ENCODE measurements around the gene RBAK.
"Not testable (repeated sequence)": the region's sequence is repeated elsewhere in the genome, so short reads cannot be mapped to it uniquely, and the experiment has no call there.

Gene RBAK

DNA sequence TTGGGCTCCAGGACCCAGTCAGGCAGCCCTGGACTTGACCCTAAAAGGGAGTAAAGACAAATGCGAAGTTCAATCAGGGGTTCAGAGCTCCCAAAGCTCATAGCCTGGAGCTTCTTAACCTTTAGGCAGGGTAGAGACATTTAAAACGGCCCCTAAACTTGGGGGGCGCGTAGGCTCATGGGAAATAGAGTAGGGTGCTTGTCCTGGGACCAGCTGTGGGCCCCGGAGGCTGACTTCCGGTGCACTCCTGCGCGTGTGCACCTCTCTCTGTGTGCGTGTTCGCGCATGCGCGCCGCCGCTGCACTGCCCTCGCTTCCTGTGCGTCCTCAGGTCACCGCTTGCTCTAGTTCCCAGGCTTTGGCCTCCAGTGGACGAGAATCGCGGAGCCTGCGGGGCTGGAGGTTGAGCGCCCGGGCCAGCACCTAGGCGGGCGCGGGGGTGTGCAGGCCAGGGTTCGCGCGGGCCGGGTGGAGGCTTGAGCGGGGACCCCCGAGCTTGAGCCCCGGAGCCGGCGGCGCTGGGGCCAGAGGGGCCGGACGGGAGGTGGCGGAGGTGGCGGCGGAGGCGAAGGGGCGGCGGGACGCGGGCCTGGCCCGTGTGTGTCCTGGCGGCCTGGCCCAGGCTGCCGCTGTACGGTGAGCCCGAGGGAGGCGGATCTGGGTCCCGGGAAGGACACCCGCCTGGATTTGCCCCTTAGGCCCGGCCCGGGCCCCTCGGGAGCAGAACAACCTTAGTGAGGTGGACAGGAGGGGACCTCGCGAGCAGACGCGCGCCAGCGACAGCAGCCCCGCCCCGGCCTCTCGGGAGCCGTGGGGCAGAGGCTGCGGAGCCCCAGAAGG lies at the start of gene RBAK:
TSS of gene RBAK (plus strand) at position 303 of the 839 bp plus-strand sequence. CDS start 2,217 bp downstream, outside the sequence.
- DNase-seq (ENCODE audit: extremely low read depth in 1 of 2, low read depth in 1 of 2) = peak; percentile 61 to 81

DNA sequence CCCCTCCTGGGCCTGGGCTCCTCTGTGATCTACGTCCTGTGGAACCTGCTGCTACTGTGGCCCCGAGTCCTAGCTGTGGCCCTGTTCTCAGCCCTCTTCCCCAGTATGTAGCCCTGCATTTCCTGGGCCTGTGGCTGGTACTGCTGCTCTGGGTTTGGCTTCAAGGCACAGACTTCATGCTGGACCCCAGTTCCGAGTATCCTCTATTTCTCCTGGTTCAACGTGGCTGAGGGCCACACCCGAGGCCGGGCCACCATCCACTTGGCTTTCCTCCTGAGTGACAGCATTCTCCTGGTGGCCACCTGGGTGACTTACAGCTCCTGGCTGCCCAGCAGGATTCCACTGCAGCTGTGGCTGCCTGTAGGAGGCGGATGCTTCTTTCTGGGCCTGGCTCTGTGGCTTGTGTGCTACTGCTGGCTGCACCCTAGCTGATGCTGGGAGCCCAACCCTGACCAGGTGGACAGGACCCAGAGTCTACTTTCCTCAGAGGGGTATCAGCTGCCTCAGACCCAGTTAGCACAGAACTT lies 48.9 kb upstream of the RBAK start:
- DNase-seq (ENCODE audit: extremely low read depth in 1 of 2, low read depth in 1 of 2) = no peak

DNA sequence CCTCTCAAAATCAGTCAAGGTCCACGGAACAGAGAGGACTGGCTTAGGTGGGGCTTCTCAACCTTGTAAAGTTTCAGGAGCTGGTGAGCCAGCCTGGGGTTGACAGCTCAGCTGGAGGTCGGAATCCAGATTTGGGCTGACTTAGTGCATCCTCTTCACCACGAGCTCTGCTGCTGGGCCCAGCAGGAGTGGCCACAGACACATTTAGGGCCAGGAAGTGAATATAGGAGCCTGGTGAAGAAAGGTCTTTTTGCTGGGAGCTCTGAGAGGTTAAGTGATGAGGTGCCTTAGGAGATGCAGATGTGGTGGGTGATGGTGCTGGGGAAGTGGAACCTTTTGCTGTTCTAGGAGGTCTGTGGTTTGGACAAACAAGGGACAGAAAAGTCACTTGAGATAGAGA lies 47.4 kb upstream of the RBAK start:
- no peak for DNase-seq (ENCODE audit: extremely low read depth in 1 of 2, low read depth in 1 of 2)

DNA sequence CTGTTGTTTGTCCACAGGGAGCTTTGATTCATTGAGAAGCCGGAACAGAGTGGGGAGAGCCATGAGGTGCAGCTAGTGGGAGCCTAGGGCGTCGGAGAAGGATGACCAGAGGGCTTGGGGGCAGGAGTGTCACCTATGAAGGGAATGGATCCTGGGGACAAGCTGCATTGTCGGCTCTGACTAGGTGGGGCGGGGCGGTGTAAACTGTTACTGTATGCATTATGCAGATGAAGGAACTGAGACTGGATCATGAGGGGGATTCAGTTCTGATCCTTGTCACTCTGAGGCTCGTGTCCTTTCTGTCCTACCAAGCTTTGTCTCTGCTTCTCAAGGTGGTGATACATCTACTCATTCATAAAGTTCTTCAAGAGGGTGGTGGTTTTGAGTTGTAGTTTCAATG lies 46.8 kb upstream of the RBAK start:
- DNase-seq (ENCODE audit: extremely low read depth in 1 of 2, low read depth in 1 of 2) = no peak

DNA sequence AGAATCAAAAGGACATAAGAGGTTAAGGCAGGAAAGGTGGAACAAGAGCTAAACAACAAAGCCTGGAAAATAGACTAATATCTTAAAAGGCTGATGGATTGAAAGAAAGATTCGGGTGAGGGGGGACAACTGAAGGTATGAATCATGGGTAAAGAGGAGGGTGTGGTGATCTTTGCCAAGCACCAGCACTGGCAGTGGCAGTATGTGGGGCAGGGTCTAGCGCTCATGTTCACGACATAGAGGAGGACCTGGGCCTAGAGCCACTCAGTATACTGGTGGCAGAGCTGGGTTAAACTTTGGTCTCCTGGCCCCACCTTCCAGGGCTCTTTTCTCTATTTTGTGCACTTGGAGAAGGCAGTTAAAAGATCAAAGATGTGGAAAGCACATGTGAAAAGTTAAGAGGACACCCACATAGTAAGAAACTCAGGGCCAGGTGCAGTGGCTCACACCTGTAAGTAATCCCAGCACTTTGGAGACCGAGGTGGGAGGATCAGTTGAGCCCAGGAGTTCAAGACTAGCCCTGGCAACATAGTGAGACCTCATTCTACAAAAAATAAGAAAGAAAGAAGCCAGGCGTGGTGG lies 46.2 kb upstream of the RBAK start:
- no peak for DNase-seq (ENCODE audit: extremely low read depth in 1 of 2, low read depth in 1 of 2)

DNA sequence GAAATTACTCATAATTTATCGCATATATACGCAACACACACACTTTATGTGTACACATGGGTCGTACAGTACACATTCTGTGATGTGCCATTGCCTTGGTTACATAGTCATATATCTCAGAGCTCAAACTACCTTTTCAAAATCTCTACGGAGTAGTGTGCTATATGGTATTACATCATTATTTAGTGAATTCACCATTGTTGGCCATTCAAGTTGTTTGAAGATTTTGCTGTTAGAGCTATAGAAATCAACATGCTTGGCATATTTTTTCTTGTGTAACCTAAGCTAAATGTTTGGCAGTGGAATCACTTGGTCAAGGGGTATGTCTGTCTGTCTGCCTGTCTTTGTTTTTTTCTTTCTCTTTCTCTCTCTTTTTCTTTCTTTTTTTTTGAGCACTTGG lies 44.7 kb upstream of the RBAK start:
- no peak for DNase-seq (ENCODE audit: extremely low read depth in 1 of 2, low read depth in 1 of 2)

DNA sequence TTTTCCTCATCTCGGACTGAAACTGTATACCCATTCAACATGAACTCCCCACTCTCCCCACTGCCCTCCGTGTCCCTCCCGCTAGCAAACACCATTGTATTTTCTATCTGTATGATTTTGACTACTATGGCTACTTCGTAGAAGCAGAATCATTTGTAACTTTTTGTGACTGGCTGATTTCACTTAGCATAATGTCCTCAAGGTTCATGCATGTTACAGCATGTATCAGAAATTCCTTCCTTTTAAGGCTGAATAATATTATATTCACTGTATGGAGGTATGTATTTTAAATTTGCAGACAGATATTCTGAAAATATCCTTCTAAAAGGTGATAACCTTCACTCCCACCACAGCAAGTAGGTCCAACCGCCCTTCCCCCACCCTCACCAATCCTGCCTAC lies 43.7 kb upstream of the RBAK start:
- no peak for DNase-seq (ENCODE audit: extremely low read depth in 1 of 2, low read depth in 1 of 2)

DNA sequence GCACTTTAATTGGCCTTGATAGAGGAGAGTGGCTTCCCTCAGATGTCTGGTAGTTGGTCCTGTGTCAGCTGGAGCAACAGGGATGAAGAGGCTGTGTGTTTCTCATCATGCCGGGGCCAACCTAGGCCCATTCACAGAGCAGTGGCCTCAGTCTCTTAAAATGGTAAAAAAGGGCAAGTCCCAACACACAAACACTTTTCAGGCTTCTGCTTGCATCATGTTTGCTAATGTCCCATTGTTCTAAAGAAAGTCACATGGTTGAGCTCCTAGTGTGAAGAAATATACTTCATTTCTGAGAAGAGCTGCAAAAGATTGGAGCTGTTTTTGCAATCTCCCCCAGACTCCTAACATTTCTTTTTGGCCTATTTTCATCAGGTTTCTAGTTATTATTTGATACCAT lies 40.6 kb upstream of the RBAK start:
- DNase-seq (ENCODE audit: extremely low read depth in 1 of 2, low read depth in 1 of 2) = no peak

DNA sequence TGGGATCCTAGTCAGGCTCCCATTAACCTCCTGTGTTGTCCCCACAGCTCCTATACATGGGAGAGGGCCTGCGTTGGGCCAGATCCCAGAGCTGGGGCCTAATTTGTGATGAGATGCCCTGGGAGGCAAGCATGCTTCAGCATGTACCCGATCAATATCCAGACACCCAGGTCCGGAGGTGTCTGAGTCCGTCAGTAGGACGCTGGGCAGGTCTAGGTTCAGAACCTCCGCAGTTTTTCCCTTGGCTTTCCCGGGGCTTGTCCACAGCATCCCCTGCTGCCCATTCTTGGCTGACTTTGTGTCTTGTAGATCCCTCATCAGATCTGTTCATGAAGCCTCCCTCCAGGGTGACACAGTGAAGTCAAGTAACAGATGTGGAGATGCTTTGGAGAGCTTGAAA lies 32.7 kb upstream of the RBAK start:
- no peak for DNase-seq (ENCODE audit: extremely low read depth in 1 of 2, low read depth in 1 of 2)

DNA sequence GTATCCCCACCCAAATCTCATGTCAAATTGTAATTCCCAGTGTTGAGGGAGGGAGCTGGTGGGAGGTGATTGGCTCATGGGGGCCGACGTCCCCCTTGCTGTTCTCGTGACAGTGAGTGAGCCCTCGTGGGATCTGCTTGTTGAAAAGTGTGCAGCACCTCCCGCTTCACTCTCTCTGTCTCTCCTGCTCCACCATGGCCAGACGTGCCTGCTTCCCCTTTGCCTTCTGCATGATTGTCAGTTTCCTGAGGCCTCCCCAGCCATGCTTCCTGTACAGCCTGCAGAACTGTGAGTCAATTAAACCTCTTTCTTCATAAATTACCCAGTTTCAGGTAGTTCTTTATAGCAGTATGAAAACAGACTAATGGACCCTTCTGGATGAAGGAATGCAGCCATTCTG lies 29.7 kb upstream of the RBAK start:
- DNase-seq (ENCODE audit: extremely low read depth in 1 of 2, low read depth in 1 of 2) = not testable (repeated sequence)

DNA sequence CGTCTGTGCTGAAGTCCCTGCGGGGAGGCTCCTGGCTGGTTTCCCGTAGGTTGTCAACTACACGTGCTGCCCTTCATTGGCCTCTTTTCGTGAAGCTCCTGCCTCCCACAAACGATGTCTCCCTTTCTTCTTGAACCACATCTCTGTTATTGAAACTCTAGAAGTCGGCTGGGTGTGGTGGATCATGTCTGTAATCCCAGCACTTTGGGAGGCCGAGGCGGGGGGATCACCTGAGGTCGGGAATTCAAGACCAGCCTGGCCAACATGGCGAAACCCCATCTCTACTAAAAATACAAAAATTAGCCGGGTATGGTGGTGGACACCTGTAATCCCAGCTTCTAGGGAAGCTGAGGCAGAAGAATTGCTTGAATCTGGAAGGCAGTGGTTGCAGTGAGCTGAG lies 28.0 kb upstream of the RBAK start:
- DNase-seq (ENCODE audit: extremely low read depth in 1 of 2, low read depth in 1 of 2) = not testable (repeated sequence)

DNA sequence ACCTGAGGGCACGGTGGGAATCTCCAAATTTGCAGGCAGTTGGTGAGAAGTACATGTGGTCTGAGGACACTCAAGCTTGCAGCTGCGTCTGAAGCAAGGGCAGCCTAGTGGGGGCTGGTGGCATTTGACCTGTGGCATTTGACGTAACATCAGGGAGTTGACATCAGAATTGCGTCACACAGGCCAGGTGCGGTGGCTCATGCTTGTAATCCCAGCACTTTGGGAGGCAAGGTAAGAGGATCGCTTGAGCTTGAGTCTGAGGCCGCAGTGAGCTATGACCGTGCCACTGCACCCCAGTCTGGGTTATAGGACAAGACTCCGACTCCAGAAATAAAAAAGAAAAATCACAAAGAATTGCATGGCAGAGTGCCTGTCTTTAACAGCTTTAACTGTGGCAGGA lies 25.6 kb upstream of the RBAK start:
- DNase-seq (ENCODE audit: extremely low read depth in 1 of 2, low read depth in 1 of 2) = no peak

DNA sequence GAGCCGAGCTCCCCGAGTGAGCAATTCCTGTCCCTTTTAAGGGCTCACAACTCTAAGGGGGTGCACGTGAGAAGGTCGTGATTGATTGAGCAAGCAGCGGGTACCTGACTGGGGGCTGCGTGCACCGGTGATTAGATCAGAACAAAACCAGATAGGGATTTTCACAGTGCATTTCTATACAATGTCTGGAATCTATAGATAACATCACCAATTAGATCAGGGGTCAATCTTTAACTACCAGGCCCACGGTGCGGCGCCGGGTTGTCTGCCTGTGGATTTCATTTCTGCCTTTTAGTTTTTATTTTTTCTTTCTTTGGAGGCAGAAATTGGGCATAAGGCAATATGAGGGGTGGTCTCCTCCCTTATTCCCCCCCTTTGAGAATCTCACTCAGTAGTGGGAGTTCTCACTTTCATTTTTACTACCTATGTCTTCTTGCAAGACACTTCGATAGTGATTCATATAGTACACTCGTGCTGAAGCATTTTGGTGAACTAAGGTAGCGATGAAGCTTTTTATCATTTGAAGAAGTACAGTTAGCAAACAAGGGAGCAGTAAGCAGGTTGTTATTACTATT lies 24.6 kb upstream of the RBAK start:
- not testable (repeated sequence) for DNase-seq (ENCODE audit: extremely low read depth in 1 of 2, low read depth in 1 of 2)

DNA sequence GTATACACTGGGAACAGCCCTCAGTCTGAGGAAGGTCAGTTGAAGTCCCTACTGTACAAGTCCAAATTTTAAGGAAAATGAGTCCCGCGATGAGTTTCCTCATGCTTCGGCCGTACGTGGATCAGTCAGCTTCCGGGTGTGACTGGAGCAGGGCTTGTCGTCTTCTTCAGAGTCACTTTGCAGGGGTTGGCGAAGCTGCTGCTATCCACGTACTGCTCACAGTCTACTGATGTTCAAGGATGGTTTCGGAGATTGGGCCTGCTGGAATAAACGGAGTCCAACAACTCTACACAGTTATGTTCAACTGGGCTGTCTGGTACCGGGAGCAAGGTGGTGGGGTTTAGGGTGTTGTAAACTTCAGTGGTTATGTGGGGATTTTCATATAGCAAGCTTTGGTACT lies 22.0 kb upstream of the RBAK start:
- DNase-seq (ENCODE audit: extremely low read depth in 1 of 2, low read depth in 1 of 2) = not testable (repeated sequence)

DNA sequence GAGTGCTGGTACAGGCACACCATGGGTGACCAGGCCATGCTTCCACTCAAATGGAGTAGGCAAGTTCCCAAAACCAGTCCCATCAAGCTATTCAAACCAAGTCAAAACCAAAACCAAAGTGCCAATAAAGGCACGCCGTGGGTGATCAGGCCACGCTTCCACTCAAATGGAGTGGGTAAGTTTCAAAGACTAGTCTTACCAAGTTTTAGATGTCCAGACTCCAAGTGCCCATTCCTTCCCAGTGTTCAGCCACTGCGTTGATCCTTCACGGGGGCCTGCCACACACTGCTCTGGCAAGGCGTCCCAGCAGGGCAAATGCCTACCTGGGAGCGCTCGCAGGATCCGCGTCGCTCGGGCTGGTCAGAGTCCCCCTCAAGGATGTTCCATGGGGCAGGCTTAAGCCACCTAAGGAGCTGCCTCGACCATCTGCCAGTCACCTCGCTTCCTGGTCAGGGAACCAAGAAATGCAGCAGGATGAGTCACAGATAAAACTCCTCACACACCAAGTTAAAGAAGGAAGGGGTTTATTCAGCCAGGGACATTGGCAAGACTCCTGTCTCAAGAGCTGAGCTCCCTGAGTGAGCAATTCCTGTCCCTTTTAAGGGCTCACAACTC lies 17.8 kb upstream of the RBAK start:
- not testable (repeated sequence) for DNase-seq (ENCODE audit: extremely low read depth in 1 of 2, low read depth in 1 of 2)

DNA sequence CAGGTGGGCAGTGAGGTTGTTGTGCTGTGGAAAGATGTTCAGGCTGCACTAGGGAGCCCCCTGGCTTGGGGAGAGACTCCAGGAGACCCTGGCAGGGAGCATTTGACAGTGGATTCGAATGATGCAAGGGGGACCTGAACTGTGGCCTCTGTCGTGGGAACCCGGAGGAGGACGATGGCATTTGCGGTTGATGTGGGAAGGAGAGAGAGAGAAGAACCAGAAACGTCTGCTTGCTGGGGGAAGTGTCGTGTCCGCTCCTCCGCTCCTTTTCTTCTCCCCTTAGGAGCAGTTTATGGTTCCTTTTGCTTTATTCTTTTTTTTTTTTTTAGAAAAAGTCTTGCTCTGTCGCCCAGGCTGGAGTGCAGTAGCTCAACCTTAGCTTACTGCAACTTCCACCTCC lies 12.5 kb upstream of the RBAK start:
- not testable (repeated sequence) for DNase-seq (ENCODE audit: extremely low read depth in 1 of 2, low read depth in 1 of 2)

DNA sequence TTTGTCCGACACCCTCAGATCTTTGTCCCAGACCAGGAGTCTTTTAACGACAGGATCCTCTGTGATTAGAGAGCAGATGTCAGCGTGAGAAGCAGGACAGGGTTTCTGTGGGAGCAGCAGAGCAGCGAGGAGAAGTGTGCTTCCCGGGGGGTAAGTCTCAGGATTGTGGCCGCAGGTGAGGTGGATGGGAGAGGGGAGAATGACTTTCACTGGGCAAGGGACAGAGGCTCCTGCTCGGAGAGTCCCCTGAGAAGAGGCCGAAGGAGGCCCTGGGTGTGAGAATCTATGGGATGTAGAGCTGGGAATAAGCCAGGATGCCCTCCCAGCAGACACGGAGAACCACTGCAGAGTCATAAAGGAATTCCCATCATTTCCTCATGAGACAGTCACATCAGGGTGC lies 10.4 kb upstream of the RBAK start:
- no peak for DNase-seq (ENCODE audit: extremely low read depth in 1 of 2, low read depth in 1 of 2)

DNA sequence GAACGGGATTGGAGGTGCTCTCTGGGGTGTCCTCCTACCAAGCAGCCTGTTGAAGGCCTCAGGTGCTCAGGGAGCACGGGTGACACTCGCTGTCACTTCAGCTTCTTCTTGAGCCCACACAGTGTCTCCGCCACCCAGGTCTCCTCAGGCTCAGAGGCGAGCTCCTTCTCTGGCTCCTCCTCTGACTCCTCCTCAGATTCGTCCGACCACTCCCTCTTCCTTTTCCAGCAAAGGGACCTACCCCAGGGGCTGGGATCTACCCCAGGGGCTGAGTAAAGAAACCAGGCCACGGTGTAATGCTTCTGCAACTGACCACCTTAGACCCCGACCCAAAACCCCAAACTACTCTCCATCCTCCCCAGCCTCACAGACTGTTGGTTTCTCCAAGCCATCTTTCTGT lies 9.2 kb upstream of the RBAK start:
- DNase-seq (ENCODE audit: extremely low read depth in 1 of 2, low read depth in 1 of 2) = no peak

DNA sequence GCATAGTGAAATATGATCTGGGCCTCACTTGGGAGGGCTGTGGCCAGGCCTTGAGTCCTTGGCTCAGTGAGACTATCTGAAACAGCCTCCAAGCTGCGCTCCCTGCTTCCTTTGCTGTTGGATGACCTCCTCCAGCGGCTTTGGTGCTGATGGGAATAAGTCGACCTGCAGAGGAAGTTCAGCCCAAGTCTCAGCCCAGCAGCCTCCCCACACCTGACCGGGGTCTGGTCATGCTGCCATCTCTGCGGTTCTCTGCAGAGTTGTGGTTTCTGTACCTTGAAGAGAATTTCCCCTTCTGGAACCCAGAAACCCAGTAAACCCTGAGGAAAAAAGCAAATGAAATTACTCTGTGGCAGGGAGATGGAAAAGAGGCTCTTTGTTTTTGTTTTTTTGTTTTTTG lies 4.6 kb upstream of the RBAK start:
- DNase-seq (ENCODE audit: extremely low read depth in 1 of 2, low read depth in 1 of 2) = no peak

DNA sequence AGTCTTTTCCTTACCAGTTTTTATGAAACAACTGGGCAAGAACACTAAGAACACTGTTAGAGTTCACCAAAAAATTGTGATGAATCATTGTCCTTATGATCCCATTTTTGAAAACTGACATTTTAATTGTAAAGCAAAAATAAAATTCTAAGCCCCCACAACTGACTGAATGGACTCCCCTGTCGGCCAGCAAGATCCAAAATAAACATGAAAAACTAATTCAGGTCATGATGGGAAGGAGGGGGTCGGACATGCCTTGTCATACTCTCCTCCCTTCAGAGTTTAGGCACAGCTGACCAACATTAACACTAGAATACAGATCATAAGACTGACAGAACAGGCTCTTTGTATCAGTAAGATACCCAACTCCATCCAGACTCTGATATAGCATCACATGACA lies 2.0 kb upstream of the RBAK start:
- no peak for DNase-seq (ENCODE audit: extremely low read depth in 1 of 2, low read depth in 1 of 2)

DNA sequence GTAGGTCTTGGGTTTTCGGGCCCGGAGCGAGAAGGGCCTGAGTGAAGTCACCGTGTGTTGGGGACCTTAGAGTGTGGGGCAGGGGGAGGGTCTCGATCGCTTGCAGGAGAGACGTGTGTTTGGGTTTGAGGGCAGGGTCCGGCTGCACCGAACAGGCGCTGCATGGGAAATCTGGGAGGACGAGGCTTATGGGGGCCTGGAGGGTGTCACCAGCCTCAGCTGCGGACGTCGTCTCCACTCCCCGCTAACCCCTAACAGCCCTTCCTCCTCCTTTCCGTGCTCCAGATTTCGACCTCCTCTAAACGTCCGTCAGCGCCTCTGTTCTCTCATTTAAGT lies 705 bp downstream of the RBAK start:
- DNase-seq (ENCODE audit: extremely low read depth in 1 of 2, low read depth in 1 of 2) = not testable (repeated sequence)

DNA sequence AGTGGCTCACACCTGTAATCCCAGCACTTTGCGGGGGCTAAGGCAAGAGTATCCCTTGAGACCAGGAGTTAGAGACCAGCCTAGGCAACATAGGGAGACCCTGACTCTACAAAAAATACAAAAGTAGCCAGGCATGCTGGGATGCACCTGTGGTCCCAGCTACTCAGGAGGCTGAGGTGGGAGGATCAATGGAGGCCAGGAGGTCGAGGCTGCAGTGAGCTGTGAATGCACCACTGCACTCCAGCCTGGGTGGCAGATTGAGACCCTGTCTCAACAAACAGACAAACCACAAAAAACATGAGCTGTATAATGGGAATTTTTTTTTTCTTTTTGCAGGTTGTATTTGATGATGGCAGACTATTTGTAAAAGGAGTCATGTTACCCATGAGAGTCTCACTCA lies 1.5 kb downstream of the RBAK start:
- DNase-seq (ENCODE audit: extremely low read depth in 1 of 2, low read depth in 1 of 2) = not testable (repeated sequence)
